Measurements from ENCODE around the gene AMFR. TPM values are rescaled to one million over a fixed set of nuclear protein-coding genes. Genes with fewer than 3 reads are reported as not detected.

AMFR gene
- total RNA-seq, 2 experiments from 2014 or later = 35.9 to 41.6 TPM

DNA sequence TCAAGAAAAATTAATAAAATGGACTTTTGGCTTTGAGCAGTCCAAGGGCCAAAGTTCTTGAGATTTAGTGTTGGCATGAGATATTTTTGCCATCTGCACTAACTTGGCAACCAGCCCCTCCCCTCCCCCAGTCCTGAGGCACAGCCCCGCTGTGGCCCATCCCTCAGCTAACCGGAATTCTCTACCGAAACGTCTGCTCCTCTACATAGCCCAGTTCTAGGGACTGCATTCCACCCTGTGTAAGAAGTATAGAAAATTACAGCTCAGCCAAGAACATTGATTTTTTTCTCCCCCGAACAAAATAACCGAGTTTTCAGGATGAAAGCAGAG is 97.5 kb downstream of the AMFR start:
- intact Hi-C loops (cut with micrococcal nuclease) = no loop called here
- DNase-seq = no peak
- no peaks in the 10 kb centered on the region for H3K36me3 Mint-ChIP-seq (ENCODE audit: low read depth)
- no peak overlapping the region for H3K4me3 Mint-ChIP-seq
- TF ChIP-seq, protein P1, sequence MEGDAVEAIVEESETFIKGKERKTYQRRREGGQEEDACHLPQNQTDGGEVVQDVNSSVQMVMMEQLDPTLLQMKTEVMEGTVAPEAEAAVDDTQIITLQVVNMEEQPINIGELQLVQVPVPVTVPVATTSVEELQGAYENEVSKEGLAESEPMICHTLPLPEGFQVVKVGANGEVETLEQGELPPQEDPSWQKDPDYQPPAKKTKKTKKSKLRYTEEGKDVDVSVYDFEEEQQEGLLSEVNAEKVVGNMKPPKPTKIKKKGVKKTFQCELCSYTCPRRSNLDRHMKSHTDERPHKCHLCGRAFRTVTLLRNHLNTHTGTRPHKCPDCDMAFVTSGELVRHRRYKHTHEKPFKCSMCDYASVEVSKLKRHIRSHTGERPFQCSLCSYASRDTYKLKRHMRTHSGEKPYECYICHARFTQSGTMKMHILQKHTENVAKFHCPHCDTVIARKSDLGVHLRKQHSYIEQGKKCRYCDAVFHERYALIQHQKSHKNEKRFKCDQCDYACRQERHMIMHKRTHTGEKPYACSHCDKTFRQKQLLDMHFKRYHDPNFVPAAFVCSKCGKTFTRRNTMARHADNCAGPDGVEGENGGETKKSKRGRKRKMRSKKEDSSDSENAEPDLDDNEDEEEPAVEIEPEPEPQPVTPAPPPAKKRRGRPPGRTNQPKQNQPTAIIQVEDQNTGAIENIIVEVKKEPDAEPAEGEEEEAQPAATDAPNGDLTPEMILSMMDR (IDR thresholded peaks at IDR 0.05) = no peak
- no peak overlapping the region for H3K27ac Mint-ChIP-seq
- ChIA-PET CTCF (interaction anchor here (1.2 kb wide), 1 partner anchor 287 kb away, joined by 3 read pairs; no protein-coding TSS in a partner anchor), POLR2A (no interaction called here)
- ATAC-seq = no peak
- H3K27me3 Mint-ChIP-seq = no peaks in the 10 kb centered on the region
- H3K4me1 Mint-ChIP-seq (ENCODE audit: low read depth) = no peaks in the 10 kb centered on the region
- H3K9me3 Mint-ChIP-seq = no peaks in the 10 kb centered on the region

DNA sequence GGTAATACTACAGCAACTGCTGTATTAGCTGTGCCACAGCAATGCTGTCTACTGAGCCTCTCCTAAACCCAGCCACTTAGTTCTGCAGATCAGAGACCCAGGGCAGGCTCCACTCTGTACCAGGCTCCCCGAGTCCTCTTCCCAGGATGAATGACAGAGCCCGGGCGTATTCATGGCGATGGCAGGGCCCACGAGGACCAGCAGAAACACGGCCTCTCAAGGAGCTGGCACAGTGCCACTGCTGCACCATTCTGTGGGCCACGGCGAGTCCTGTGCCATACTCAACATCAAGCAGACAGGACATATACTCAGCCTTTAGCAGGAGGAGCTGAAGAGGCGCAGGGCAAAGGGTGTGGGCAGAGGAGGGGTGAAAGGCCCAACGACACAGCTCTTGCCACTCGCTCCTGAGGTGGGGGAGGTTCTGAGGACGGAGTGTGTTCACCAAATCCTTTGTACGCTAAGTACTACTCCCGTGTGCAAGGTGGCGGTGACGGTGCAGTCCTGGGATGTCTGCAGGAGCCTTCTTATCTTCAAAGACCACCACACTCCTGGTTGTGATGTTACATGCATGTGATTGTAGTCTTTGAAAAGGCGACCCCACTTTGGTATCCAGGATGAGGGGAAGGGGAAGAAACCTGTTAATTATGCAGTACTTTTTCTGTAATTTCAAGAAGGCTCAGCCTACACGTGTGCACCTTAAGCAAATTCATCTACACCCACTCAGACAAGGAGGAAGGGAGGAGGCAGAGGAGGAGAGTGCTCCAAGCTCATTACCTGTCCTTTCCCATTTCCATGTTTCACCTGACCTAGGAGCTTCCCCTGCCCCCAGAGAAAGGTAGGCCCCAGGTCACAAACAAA is 98.0 kb downstream of the AMFR start:
- CTCF ChIA-PET = interaction anchor here (1.7 kb wide), 1 partner anchor 9 kb away, joined by 8 read pairs; no protein-coding TSS in a partner anchor
- H3K27me3 Mint-ChIP-seq = no peaks in the 10 kb centered on the region
- DNase-seq = no peak
- H3K27ac Mint-ChIP-seq = no peak overlapping the region
- POLR2A ChIA-PET = interaction anchor here (0.9 kb wide), 1 partner anchor 13 kb away, joined by 3 read pairs; no protein-coding TSS in a partner anchor
- intact Hi-C loops (cut with micrococcal nuclease) = no loop called here
- no peak overlapping the region for H3K4me3 Mint-ChIP-seq
- no peaks in the 10 kb centered on the region for H3K36me3 Mint-ChIP-seq (ENCODE audit: low read depth)
- H3K9me3 Mint-ChIP-seq = no peaks in the 10 kb centered on the region
- no peaks in the 10 kb centered on the region for H3K4me1 Mint-ChIP-seq (ENCODE audit: low read depth)
- TF ChIP-seq, protein P1 (IDR thresholded peaks at IDR 0.05) = no peak
- ATAC-seq = no peak

DNA sequence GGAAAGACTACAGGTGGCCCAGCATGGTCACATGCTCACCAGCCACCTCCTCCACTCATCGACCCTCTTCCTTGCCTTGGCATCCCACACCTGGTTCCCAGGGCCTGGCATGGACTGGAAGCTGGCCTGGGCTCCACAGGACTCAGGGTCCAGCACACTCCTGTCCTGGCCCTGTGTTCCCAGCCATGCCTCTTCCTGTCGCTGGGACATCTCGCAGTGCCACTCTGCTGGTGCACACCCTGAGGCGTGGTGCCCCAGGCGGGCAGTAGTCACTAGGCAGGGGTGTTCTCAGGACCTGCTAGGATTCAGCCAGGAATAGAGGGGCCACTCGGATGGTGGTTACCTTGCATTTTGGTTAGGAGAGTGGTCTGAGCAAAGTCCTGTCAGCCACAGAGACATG is 99.4 kb downstream of the AMFR start:
- POLR2A ChIA-PET = no interaction called here
- DNase-seq = no peak
- no peaks in the 10 kb centered on the region for H3K36me3 Mint-ChIP-seq (ENCODE audit: low read depth)
- TF ChIP-seq, protein P1 (IDR thresholded peaks at IDR 0.05) = no peak
- intact Hi-C loops (cut with micrococcal nuclease) = no loop called here
- no peaks in the 10 kb centered on the region for H3K9me3 Mint-ChIP-seq
- no peak overlapping the region for H3K27ac Mint-ChIP-seq
- ATAC-seq = no peak
- CTCF ChIA-PET = interaction anchor here (1.0 to 1.7 kb wide), 2 partner anchors 8 to 123 kb away, joined by 3 to 8 read pairs; no protein-coding TSS in a partner anchor
- H3K4me3 Mint-ChIP-seq = no peak overlapping the region
- H3K27me3 Mint-ChIP-seq = no peaks in the 10 kb centered on the region
- no peaks in the 10 kb centered on the region for H3K4me1 Mint-ChIP-seq (ENCODE audit: low read depth)

DNA sequence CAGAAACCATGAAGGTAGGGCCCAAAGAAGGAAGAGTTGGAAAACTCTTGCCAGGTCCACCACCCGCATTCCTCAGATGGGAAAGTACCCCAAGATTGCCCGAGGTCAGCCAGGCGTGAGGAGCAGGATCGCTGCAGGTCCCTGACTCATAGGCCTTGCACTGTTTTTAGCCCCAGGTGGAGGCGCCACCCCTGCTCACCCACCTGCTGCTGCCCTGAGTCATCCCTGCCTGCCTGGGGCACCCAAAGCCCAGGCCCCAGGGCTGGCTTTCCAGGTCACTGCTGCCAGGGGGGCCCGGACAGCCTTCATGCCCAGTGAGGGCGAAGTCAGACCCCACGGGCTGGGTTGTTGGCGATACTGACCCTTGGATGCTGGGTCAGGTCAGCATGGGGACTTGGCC is 100.9 kb downstream of the AMFR start:
- H3K4me3 Mint-ChIP-seq = no peak overlapping the region
- CTCF ChIA-PET = no interaction called here
- H3K27me3 Mint-ChIP-seq = no peaks in the 10 kb centered on the region
- H3K36me3 Mint-ChIP-seq (ENCODE audit: low read depth) = no peaks in the 10 kb centered on the region
- DNase-seq (peak; percentile 13), ATAC-seq (no peak)
- no peaks in the 10 kb centered on the region for H3K4me1 Mint-ChIP-seq (ENCODE audit: low read depth)
- POLR2A ChIA-PET = no interaction called here
- H3K27ac Mint-ChIP-seq = no peak overlapping the region
- TF ChIP-seq, protein P1 (IDR thresholded peaks at IDR 0.05) = no peak
- intact Hi-C loops (cut with micrococcal nuclease) = no loop called here
- H3K9me3 Mint-ChIP-seq = no peaks in the 10 kb centered on the region

DNA sequence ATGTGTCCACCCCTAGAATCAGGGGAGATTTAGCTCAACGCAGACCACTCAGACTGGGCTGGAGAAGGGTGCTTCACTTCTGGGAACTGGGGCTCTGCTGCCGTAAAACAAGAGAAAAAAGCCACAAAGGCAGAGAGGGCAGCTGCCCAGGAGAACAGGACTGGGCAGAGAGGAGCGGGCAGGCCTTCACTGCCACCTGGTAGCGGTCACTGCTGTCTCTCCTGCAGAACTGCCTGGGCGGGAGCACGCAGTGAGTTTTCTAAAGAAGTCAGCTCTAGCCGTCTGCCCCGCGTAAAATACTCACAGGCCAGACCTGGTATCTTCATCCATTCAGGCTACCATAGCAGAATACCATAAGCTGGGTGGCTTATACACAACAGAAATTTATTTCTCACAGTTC is 103.8 kb downstream of the AMFR start:
- no peaks in the 10 kb centered on the region for H3K9me3 Mint-ChIP-seq
- H3K27me3 Mint-ChIP-seq = peaks cover 4% of the 10 kb centered on the region
- H3K4me1 Mint-ChIP-seq (ENCODE audit: low read depth) = peaks cover 3% of the 10 kb centered on the region
- TF ChIP-seq, protein P1 (IDR thresholded peaks at IDR 0.05) = no peak
- intact Hi-C loops (cut with micrococcal nuclease) = no loop called here
- ChIA-PET CTCF (interaction anchor here (1.0 to 1.5 kb wide), 4 partner anchors 10 to 376 kb away, joined by 3 to 5 read pairs (median 4); no protein-coding TSS in a partner anchor), POLR2A (no interaction called here)
- H3K27ac Mint-ChIP-seq = no peak overlapping the region
- H3K4me3 Mint-ChIP-seq = no peak overlapping the region
- DNase-seq (no peak), ATAC-seq (no peak)
- H3K36me3 Mint-ChIP-seq (ENCODE audit: low read depth) = no peaks in the 10 kb centered on the region

All from activated CD8-positive, alpha-beta T cell treated with anti-CD3 and anti-CD28 coated beads for 36 hours (primary cell).